H9 (cell line): ENCODE results near the gene HMCN1. TPM values are rescaled to one million over a fixed set of nuclear protein-coding genes. Genes with fewer than 3 reads are reported as not detected.

ENCODE experiments used
- DNase-seq: peaks from one replicate; pipeline ENCODE4 v3.0.0-alpha.2; 2017
- H2AFZ ChIP-seq: one replicate; pipeline ENCODE4 v1.6.1; 2013; ENCODE audit warnings: mild to moderate bottlenecking, low read length, control low read depth, moderate library complexity
- H2AK5ac ChIP-seq: 2 replicates; pipeline ENCODE4 v1.6.1; 2013; ENCODE audit warnings: low read length, control low read depth, mixed read lengths; ENCODE audit not compliant: insufficient read length
- H2BK120ac ChIP-seq: one replicate; pipeline ENCODE4 v1.6.1; 2013; ENCODE audit warnings: low read depth, mild to moderate bottlenecking, low read length, control low read depth, inconsistent platforms; ENCODE audit not compliant: poor library complexity, severe bottlenecking
- H2BK12ac ChIP-seq: 2 replicates; pipeline ENCODE4 v1.6.1; 2013; ENCODE audit warnings: low read length, control low read depth, mixed read lengths, low read depth; ENCODE audit not compliant: insufficient read length
- H2BK15ac ChIP-seq: 2 replicates; pipeline ENCODE4 v1.6.1; 2013; ENCODE audit warnings: low read depth, low read length, control low read depth
- H2BK20ac ChIP-seq: one replicate; pipeline ENCODE4 v1.6.1; 2013; ENCODE audit warnings: low read depth, mild to moderate bottlenecking, low read length, control low read depth, inconsistent platforms; ENCODE audit not compliant: poor library complexity, severe bottlenecking
- H2BK5ac ChIP-seq: 2 replicates; pipeline ENCODE4 v1.6.1; 2013; ENCODE audit warnings: low read length, control low read depth, mixed read lengths; ENCODE audit not compliant: insufficient read length
- H3K14ac ChIP-seq: 2 replicates; pipeline ENCODE4 v1.6.1; 2013; ENCODE audit warnings: low read length, control low read depth; ENCODE audit not compliant: insufficient read depth
- H3K18ac ChIP-seq: 2 replicates; pipeline ENCODE4 v1.6.1; 2013; ENCODE audit warnings: low read depth, mild to moderate bottlenecking, mixed read lengths, low read length, control low read depth; ENCODE audit not compliant: insufficient read length
- H3K23ac ChIP-seq: 2 replicates; pipeline ENCODE4 v1.6.1; 2013; ENCODE audit warnings: low read length, control low read depth, mixed read lengths, low read depth; ENCODE audit not compliant: insufficient read length
- H3K23me2 ChIP-seq: 2 replicates; pipeline ENCODE4 v1.6.1; 2013; ENCODE audit warnings: low read depth, mild to moderate bottlenecking, mixed read lengths, low read length, control low read depth; ENCODE audit not compliant: insufficient read length, poor library complexity, severe bottlenecking
- H3K27ac ChIP-seq: 2 replicates; pipeline ENCODE4 v1.5.1; 2013; ENCODE audit warnings: low read length, control low read depth, mixed read lengths, low read depth; ENCODE audit not compliant: insufficient read length
- H3K27me3 ChIP-seq: 2 replicates; pipeline ENCODE4 v1.6.1; 2013; ENCODE audit warnings: low read length, control low read depth, inconsistent platforms; ENCODE audit not compliant: insufficient read depth
- H3K4ac ChIP-seq: 2 replicates; pipeline ENCODE4 v1.6.1; 2013; ENCODE audit warnings: low read depth, mild to moderate bottlenecking, control low read depth, inconsistent platforms, low read length, moderate library complexity
- H3K4me1 ChIP-seq: 2 replicates; pipeline ENCODE4 v1.6.1; 2013; ENCODE audit warnings: low read length, control low read depth, inconsistent platforms; ENCODE audit not compliant: insufficient read depth
- H3K4me2 ChIP-seq: 2 replicates; pipeline ENCODE4 v1.6.1; 2013; ENCODE audit warnings: low read length, control low read depth, mixed read lengths; ENCODE audit not compliant: insufficient read length, insufficient read depth
- H3K56ac ChIP-seq: 2 replicates; pipeline ENCODE4 v1.6.1; 2013; ENCODE audit warnings: low read depth, mild to moderate bottlenecking, mixed read lengths, low read length, control low read depth; ENCODE audit not compliant: insufficient read length
- H3K79me1 ChIP-seq: 2 replicates; pipeline ENCODE4 v1.6.1; 2013; ENCODE audit warnings: low read depth, mild to moderate bottlenecking, moderate library complexity, low read length, control low read depth, inconsistent platforms; ENCODE audit not compliant: insufficient read depth, poor library complexity, severe bottlenecking
- H3K79me2 ChIP-seq: 2 replicates; pipeline ENCODE4 v1.6.1; 2013; ENCODE audit warnings: low read length, control low read depth, inconsistent platforms; ENCODE audit not compliant: insufficient read depth
- H3K9ac ChIP-seq: 2 replicates; pipeline ENCODE4 v1.6.1; 2013; ENCODE audit warnings: low read length, control low read depth, mixed read lengths; ENCODE audit not compliant: insufficient read length; ENCODE audit errors: extremely low read depth
- H3K9me3 ChIP-seq: one replicate; pipeline ENCODE4 v1.6.1; 2013; ENCODE audit warnings: low read depth, low read length, inconsistent platforms; ENCODE audit not compliant: control insufficient read depth
- H3T11ph ChIP-seq: one replicate; pipeline ENCODE4 v1.6.1; 2013; ENCODE audit warnings: mild to moderate bottlenecking, low read length, control low read depth, inconsistent platforms
- H4K20me1 ChIP-seq: one replicate; pipeline ENCODE4 v1.6.1; 2013; ENCODE audit not compliant: control insufficient read depth, insufficient read length, insufficient read depth
- H4K5ac ChIP-seq: 2 replicates; pipeline ENCODE4 v1.6.1; 2013; ENCODE audit warnings: low read depth, mild to moderate bottlenecking, mixed read lengths, low read length, control low read depth; ENCODE audit not compliant: insufficient read length
- H4K8ac ChIP-seq: replicated peaks from 2 replicates; pipeline ENCODE4 v1.6.1; 2013; ENCODE audit warnings: low read length, control low read depth, mixed read lengths, low read depth; ENCODE audit not compliant: insufficient read length
- H4K91ac ChIP-seq: 2 replicates; pipeline ENCODE4 v1.6.1; 2013; ENCODE audit warnings: low read depth, mild to moderate bottlenecking, moderate library complexity, mixed read lengths, low read length, control low read depth; ENCODE audit not compliant: insufficient read length
- H3K27ac Mint-ChIP-seq, 3 experiments: 2 replicates in 2 of 3; 3 replicates in 1 of 3; pipeline ENCODE4 v1.8.0; 2020 to 2021; ENCODE audit warnings: mixed read lengths in 3 of 3, mild to moderate bottlenecking in 1 of 3, moderate library complexity in 1 of 3
- H3K27me3 Mint-ChIP-seq: 2 replicates; pipeline ENCODE4 v1.8.0; 2021; ENCODE audit warnings: low read depth, mild to moderate bottlenecking, moderate library complexity, mixed read lengths
- H3K36me3 Mint-ChIP-seq, 3 experiments: 2 replicates in 2 of 3; 3 replicates in 1 of 3; pipeline ENCODE4 v1.8.0; 2020 to 2021; ENCODE audit warnings: low read depth in 3 of 3, mixed read lengths in 3 of 3; ENCODE audit not compliant: insufficient read depth in 1 of 3
- H3K4me1 Mint-ChIP-seq, 2 experiments: 2 replicates each; pipeline ENCODE4 v1.8.0; 2020; ENCODE audit warnings: mixed read lengths in 2 of 2
- H3K4me3 Mint-ChIP-seq, 2 experiments: 2 replicates in 1 of 2; 3 replicates in 1 of 2; pipeline ENCODE4 v1.8.0; 2020 to 2021; ENCODE audit warnings: mild to moderate bottlenecking in 2 of 2, mixed read lengths in 2 of 2, moderate library complexity in 1 of 2
- H3K9me3 Mint-ChIP-seq, 2 experiments: 2 replicates in 1 of 2; 3 replicates in 1 of 2; pipeline ENCODE4 v1.8.0; 2020; ENCODE audit warnings: mild to moderate bottlenecking in 2 of 2, mixed read lengths in 2 of 2, moderate library complexity in 1 of 2
- CTCF ChIP-seq: fragments of 200-600 bp; sonication (generic); conservative IDR thresholded peaks from 3 replicates; pipeline ENCODE4 v1.8.0; 2021; ENCODE audit warnings: antibody characterized with exemption, mild to moderate bottlenecking
- WGBS: extraction: QIAGEN DNeasy Blood & Tissue Kit; methylation state at CpG from one replicate; pipeline ENCODE4 v1.1.7; 2013; ENCODE audit warnings: missing lambda C conversion rate, low lambda C conversion rate, mixed read lengths; ENCODE audit not compliant: insufficient read length; ENCODE audit errors: extremely low coverage; 5-methylcytosine and 5-hydroxymethylcytosine counted together
- total RNA-seq: library from RNA; stranded (reverse); gene quantifications from 2 replicates; pipeline ENCODE4 v1.2.1, GENCODE V29; 2021

The HMCN1 gene
- total RNA-seq, 1 experiment from 2014 or later = 3.3 TPM

- Histone ChIP-seq H3K27ac (no peak overlapping the region), H3K4me1 (no peaks in the 10 kb centered on the region), H4K8ac (no peak overlapping the region), H3K79me2 (no peaks in the 10 kb centered on the region), H3K18ac (no peak overlapping the region), H3K23me2 (no peaks in the 10 kb centered on the region), H4K20me1 (no peaks in the 10 kb centered on the region), H2AK5ac (no peak overlapping the region), H4K5ac (no peak overlapping the region), H3K14ac (no peak overlapping the region), H3K23ac (no peak overlapping the region), H2BK12ac (no peak overlapping the region), H3K9ac (no peak overlapping the region), H2AFZ (no peak overlapping the region), H2BK5ac (no peak overlapping the region), H3K4me2 (no peak overlapping the region), H2BK120ac (no peak overlapping the region), H3T11ph (no peak overlapping the region), H2BK15ac (no peak overlapping the region), H3K9me3 (no peaks in the 10 kb centered on the region), H2BK20ac (no peak overlapping the region), H3K56ac (no peak overlapping the region), H3K79me1 (no peaks in the 10 kb centered on the region), H3K4ac (no peak overlapping the region), H4K91ac (no peak overlapping the region), H3K27me3 (no peaks in the 10 kb centered on the region)
- peaks cover 9 to 13% of the 10 kb centered on the region in 2 experiments; a peak in 2 of 4 replicates for H3K4me1 Mint-ChIP-seq
- no CpG with 5 or more reads among the region's 2 CpGs for WGBS
- H3K4me3 Mint-ChIP-seq = no peak overlapping the region
- TF ChIP-seq CTCF = no peak
- H3K27me3 Mint-ChIP-seq = no peaks in the 10 kb centered on the region
- H3K9me3 Mint-ChIP-seq = no peaks in the 10 kb centered on the region
- no peak for DNase-seq
- H3K36me3 Mint-ChIP-seq = no peaks in the 10 kb centered on the region; a peak in 1 of 7 replicates
- H3K27ac Mint-ChIP-seq = no peak overlapping the region
Observed at GRCh38 chr1:185874246-185874645, 140.1 kb downstream of the HMCN1 start.
